NCI-H345 treated with DMSO at 0.1 percent for 48 hours (cell line): ENCODE data around the gene RPS6KB2.

Experiments used
- DNase-seq: peaks from one replicate; lab custom pipeline; 2025; ENCODE audit not compliant: unreplicated experiment; lab: John Stamatoyannopoulos, UW

The RPS6KB2 gene

GRCh38 chr11:67428052-67429001 is at the start of gene RPS6KB2:
RPS6KB2 (plus strand) TSS chr11:67428494; CDS start chr11:67428546, 52 bp downstream.
- DNase-seq, result peak; percentile 95

GRCh38 chr11:67378544-67378943 is 49.8 kb upstream of the RPS6KB2 start:
- no peak for DNase-seq

DNA sequence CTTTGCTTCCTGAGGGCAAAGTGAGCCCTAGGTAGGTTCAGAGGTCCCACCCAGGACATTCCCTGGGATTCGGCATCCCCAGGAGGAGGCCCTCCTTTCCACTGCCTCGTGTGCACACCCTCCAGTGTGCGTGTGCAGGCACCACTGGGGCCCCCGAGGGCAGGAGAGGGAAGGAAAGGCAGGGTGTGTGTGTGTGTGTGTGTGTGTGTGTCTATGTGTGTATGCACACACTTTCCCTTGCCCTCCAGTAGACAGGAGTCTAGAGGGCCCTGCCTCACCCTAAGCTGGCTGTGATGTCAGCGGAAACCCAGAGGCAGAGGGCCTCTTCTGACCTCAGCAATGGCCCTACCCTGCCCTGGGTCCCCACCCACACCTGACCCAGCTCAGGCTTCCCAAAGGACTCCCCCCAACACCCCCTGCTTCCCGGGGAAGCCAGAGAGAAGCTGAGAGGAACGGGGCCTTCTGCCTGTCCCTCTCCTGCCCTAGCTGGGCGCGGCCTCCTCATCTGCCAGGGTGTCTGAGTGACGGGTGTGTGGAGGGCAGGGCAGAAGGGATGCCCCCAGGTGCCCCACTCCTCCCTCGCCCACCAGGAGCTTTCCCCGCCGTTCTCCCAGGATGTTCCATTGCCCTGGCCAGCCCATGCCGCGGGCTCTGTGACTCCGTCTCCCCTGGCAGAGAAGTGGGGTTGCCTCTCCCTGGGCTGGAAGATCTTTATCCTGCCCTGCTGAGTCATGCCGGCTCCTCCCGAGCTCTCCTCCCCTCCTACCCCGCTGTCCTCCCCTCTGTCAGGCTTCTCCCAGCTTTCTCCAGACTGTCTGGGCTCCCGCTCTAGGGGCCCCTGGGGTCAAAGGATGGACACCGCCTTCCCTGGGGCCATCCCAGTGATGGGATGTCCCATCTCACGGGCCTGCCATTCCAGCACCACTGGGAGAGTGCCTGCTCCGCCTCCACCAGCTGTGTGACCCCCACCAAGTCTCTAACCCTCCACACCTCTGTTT is 48.9 kb upstream of the RPS6KB2 start:
- DNase-seq, result no peak

GRCh38 chr11:67381244-67381972 is 46.9 kb upstream of the RPS6KB2 start:
- no peak for DNase-seq

- DNase-seq, result peak; percentile 17
These were observed 45.8 kb upstream of the RPS6KB2 start for GRCh38 chr11:67382276-67383136.

DNA sequence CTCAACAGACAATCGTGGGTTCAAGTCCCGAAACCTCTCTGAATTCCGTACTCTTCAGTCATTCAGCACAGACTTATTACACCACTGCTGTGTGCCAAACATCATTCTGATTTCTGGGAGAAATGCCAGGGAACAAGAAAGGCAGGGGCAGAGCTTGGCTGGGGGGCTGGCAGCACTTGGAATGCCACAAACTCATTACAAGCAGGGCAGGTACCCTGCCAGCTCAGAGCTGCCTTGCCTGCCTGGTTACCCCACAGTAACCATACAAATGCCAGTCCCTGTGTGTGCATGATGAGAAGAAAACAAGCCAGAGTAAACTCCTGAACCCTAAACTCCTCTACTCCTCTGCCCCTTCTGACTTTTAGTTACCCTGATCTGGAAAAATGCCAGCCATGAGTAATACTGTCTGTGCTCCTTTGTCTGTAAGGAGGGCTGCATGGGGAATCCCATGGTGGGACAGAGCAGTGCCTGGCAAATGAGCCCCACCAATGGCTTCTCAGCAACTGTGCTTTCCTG is 43.4 kb upstream of the RPS6KB2 start:
- no peak for DNase-seq

DNA sequence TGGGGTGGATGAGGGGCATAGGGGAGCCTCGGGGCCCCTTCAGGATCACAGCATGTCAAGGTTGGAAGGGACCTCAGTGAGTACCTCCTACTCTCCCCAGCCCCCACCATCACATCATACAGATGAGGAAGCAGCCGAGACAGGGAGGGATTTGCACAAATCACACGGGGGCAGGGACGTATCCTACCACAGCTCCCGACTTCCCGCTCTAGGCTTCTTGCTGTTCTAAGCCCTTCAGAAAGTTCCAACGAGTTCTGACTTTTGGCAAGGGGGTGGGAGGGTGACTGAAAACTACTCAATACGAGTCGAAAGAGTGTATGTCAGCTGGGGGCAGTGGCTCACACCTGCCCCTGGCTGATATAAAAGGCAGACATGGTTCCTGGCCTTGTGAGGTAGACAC is 41.2 kb upstream of the RPS6KB2 start:
- DNase-seq, result no peak

DNA sequence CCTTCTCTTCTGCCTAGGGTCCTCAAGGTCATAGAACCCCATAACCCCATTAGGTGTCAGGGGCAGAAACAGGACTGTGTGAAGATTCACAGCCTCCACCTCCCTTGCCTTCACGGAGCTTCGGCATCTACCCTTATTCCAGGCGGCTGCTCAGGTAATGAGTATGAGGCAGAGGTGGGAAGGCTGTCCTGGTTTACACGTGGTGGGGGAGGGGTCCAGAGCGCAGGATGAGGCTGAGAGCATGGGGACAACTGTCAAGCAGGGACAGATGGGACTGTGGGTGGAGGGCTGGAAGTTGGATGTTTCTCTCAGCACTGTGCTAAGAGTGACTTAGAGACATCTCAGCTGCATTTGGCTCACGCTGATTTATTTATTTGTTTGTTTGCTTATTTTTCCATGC is 40.8 kb upstream of the RPS6KB2 start:
- no peak for DNase-seq

DNA sequence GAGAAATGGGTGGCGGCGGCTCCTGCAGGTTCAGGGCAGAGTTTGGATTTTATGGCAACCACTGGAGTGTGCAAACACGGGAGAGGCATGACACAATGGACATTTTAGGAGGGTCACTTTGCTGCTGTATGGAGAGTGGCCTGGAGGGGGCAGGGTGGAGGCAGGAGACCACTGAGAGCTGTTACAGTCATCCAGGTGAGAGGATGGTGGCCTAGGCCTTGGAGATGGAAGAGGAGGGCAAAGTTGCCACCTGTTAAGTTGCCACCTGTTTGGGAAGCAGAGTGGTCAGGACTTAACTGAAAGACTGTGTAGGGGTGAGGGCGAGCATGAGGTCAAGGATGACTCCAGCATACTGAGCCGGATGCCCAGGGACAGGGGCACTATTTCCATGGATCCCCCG is 38.8 kb upstream of the RPS6KB2 start:
- no peak for DNase-seq

DNA sequence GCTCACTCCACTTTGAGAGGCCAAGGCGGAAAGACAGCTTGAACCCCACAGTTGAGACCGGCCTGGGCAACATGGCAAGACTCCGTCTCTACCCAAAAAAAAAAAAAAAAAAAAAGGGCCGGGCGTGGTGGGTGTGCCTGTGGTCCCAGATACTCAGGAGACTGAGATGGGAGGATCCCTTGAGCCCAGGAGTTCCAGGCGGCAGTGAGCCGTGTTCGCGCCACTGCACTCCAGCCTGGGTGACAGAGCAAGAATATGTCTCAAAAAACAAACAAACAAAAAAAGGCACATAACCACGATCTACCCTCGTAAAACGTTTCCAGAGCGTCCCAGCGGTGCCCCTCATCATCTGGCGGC is 37.4 kb upstream of the RPS6KB2 start:
- DNase-seq, result no peak

GRCh38 chr11:67391304-67392182 is 36.8 kb upstream of the RPS6KB2 start, which contains the start of gene RAD9A:
RAD9A (plus strand) TSS chr11:67391986; CDS start chr11:67392045, 59 bp downstream.
- peak; percentile 86 for DNase-seq

DNA sequence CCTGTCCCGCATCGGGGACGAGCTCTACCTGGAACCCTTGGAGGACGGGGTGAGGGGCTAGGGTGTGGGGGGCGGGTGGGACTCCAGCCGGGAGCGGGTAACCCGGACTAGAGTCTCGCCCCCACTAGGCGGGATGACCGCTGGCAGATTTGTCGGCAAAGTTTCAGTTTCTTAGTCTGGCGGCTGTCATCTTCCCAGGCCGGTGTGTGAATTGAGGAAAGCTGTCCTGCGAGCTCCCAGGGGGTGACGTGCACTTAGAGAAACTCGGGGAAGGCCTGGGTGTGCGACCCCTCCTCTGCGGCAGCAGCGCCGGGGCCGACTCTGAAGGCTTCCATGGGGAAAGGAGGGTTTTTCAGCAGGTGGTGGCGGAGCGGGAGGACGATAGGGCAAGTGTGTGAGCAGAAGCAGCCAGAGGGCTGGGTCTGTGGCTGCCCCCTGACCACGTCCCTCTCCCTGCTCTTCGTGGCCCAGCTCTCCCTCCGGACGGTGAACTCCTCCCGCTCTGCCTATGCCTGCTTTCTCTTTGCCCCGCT is 36.0 kb upstream of the RPS6KB2 start:
- no peak for DNase-seq

DNA sequence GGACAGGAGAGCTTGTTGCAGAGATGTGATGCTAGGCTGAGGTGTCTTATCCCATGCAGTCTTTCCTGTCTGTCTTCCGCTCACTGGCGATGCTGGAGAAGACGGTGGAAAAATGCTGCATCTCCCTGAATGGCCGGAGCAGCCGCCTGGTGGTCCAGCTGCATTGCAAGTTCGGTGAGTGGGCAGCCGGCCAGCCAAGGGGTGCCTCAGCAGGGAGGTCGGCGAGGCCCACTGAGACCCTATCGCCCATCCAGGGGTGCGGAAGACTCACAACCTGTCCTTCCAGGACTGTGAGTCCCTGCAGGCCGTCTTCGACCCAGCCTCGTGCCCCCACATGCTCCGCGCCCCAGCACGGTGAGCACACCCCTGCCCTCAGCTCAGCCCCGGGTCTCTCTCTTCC is 34.9 kb upstream of the RPS6KB2 start:
- DNase-seq, result no peak

- DNase-seq, result no peak
These were observed 34.3 kb upstream of the RPS6KB2 start for GRCh38 chr11:67393990-67394389.

GRCh38 chr11:67395555-67396258 is 32.6 kb upstream of the RPS6KB2 start:
- no peak for DNase-seq

GRCh38 chr11:67396259-67396581 is 32.1 kb upstream of the RPS6KB2 start:
- DNase-seq, result no peak

DNA sequence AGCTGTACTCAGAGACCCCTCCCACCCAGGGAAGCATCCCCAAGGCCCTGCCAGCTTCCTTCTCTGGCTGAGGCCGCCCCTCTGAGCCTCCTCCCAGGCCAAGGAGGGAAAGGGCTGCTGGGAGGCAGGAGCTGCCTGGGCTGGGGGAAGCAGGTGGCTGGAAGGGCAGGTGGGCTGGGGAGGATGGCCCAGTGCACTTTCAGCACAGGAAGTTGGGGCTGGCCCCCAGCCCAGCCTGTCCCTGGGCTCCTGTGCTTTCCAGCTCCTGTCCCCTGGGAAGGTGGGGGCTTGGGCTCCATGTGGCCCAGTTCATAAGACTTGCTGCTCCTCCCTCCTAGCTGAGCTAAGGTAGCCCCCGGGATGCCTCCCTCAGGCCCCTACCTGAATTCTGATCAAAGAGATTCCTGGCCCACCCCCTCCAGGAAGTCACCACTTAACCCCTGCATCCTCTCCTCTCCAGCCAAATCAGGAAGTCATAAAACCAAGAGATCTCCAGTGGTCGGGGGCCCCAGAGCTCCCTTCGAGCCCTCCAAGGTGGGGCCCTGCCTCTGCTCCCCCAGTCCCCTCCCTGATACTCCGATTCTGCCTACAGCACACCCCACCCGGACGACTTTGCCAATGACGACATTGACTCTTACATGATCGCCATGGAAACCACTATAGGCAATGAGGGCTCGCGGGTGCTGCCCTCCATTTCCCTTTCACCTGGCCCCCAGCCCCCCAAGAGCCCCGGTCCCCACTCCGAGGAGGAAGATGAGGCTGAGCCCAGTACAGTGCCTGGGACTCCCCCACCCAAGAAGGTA is 31.5 kb upstream of the RPS6KB2 start:
- no peak for DNase-seq
